VCaP (cell line): ENCODE data around the gene ROR2.

Experiments used
- H3K27ac ChIP-seq: fragments of 450-650 bp; 2 replicates; pipeline ENCODE4 v1.5.1; 2017
- TF ChIP-seq, protein P1 (sequence below): fragments of 450-650 bp; conservative IDR thresholded peaks from 2 replicates; pipeline ENCODE4 v1.5.1; 2017; ENCODE audit warnings: mild to moderate bottlenecking, moderate library complexity

Gene ROR2

GRCh38 chr9:91741522-91741921 is 208.5 kb downstream of the ROR2 start:
- TF ChIP-seq, protein P1, sequence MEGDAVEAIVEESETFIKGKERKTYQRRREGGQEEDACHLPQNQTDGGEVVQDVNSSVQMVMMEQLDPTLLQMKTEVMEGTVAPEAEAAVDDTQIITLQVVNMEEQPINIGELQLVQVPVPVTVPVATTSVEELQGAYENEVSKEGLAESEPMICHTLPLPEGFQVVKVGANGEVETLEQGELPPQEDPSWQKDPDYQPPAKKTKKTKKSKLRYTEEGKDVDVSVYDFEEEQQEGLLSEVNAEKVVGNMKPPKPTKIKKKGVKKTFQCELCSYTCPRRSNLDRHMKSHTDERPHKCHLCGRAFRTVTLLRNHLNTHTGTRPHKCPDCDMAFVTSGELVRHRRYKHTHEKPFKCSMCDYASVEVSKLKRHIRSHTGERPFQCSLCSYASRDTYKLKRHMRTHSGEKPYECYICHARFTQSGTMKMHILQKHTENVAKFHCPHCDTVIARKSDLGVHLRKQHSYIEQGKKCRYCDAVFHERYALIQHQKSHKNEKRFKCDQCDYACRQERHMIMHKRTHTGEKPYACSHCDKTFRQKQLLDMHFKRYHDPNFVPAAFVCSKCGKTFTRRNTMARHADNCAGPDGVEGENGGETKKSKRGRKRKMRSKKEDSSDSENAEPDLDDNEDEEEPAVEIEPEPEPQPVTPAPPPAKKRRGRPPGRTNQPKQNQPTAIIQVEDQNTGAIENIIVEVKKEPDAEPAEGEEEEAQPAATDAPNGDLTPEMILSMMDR, result no peak
- no peak overlapping the region for H3K27ac ChIP-seq

DNA sequence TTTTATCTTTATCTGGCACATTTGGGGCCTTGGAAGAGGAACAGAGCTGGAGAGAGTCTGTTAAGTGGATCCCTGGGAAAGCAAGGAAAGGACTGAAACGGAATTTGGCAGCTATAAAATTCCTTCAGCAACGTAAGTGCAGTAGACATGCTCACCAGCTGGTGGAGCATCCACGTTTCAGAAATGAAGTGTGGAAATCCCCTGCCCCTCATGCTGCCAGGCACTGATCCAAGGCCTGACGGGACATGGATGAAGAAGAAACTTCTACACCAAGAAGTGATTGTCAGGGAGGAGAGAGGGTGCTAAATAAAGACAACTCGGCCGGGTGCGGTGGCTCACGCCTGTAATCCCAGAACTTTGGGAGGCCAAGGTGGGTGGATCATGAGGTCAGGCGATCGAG is 209.3 kb downstream of the ROR2 start:
- no peak overlapping the region for H3K27ac ChIP-seq
- TF ChIP-seq, protein P1, result no peak; the same call in 1 of the 2 replicates

- TF ChIP-seq, protein P1, result no peak
- H3K27ac ChIP-seq, result no peak overlapping the region
Measured at GRCh38 chr9:91736898-91737601, 213.0 kb downstream of the ROR2 start.

GRCh38 chr9:91736311-91736710 is 213.7 kb downstream of the ROR2 start:
- TF ChIP-seq, protein P1, result no peak
- no peak overlapping the region for H3K27ac ChIP-seq

- TF ChIP-seq, protein P1, result no peak
- H3K27ac ChIP-seq, result no peak overlapping the region
Measured at GRCh38 chr9:91735049-91735448, 215.0 kb downstream of the ROR2 start.

GRCh38 chr9:91734371-91734981 is 215.6 kb downstream of the ROR2 start:
- H3K27ac ChIP-seq, result no peak overlapping the region
- TF ChIP-seq, protein P1, result peak; percentile 93

DNA sequence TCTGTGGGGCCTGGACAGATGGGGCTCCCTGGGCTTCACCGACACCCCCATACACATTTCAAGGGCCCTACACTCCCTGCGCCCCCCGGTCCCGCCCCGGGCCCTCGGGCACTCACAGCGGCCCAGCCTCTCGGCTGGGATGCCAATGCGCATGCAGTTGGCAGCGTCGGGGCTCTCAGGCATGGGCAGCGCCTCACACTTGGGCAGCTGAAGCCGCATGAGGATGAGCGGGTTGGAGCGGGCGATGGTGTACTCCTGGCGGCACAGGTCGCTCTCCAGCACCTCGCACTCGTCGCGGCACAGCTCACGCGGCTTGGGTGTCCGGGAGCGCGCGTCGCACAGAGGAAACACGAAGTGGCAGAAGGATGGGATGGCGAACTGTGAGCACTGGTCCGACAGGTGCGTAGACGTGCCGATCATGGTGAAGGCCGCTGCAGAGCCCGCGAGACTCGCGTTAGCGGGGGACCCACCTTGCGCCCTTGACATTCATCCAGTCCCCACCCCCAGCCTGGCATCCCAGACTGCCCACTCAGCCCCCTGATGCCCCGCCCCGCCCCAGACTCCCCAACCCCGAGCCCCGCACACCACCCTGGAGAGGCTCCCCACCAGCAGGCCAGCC is 216.9 kb downstream of the ROR2 start:
- TF ChIP-seq, protein P1, result no peak
- H3K27ac ChIP-seq, result no peak overlapping the region
